Ecto neural progenitor cell (in vitro differentiated cells): ENCODE data around the gene CHD3.
"Not testable (repeated sequence)": the region's sequence is repeated elsewhere in the genome, so short reads cannot be mapped to it uniquely, and the experiment has no call there.

ENCODE experiments used
- DNase-seq: peaks from one replicate; pipeline ENCODE4 v3.0.0-alpha.2; 2018; ENCODE audit warnings: low spot score

Gene CHD3

DNA sequence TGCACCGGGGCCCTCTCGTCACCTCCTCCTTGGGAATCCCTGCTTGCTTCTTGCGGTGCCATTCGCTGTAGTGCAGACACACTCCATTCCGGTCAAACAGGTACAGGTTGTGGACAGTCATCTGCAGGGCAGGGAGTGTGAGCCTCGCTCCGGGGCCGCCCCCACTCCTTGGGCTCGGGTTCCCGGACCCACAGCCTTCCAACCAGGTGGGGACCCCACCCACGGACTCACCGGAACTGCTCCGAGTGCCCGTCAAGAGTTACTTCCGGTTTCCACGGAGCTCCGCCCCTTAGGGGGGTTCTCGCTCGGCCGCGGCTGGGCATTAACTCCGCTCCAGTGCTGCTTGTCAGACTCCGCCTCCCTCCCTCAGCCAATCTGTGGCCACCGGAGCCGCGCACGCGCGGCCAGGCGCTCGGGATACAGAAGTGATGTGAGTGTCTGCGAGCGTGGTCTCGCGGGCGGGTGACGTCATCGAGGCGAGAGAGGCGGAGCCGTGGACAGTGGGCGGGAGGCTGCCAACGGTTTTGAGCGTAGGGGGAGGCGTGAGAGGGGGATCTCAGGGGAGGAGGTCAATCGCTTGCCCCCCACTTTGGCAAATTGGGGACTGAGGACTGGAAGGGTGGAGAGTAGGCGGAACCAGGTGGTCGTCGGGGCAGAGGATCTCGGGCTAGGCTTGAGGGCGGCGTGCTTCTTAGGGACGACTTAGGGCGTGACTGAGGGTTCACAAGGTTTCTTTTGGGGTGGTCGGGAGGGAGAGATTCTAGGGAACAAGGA, 43.3 kb downstream of the CHD3 start, which contains the start of the genes CNTROB and TRAPPC1:
Gene CNTROB (plus strand): TSS at position 498 of the 774 bp plus-strand sequence. CDS start 874 bp downstream, outside the sequence.
Gene TRAPPC1 (minus strand): TSS at position 238 of the 774 bp plus-strand sequence. CDS start 117 bp downstream, at position 121.
- DNase-seq = peak; percentile 100

- DNase-seq = no peak
Measured at GRCh38 chr17:7932483-7932891, 43.9 kb downstream of the CHD3 start.

DNA sequence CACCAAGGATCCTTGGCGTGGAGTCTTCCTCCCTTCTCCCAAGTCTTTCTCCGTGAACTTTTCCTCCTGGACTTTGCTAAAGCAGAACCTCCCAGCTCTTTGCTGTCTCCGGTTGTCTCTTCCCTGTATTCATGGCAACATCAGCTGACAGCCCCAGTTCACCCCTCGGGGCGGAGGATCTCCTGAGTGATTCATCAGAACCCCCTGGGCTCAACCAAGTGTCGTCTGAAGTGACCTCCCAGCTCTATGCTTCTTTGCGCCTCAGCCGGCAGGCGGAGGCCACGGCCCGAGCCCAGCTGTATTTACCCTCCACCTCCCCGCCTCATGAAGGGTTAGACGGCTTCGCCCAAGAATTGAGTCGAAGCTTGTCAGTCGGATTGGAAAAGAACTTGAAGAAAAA, 44.4 kb downstream of the CHD3 start:
- peak; percentile 77 for DNase-seq

DNA sequence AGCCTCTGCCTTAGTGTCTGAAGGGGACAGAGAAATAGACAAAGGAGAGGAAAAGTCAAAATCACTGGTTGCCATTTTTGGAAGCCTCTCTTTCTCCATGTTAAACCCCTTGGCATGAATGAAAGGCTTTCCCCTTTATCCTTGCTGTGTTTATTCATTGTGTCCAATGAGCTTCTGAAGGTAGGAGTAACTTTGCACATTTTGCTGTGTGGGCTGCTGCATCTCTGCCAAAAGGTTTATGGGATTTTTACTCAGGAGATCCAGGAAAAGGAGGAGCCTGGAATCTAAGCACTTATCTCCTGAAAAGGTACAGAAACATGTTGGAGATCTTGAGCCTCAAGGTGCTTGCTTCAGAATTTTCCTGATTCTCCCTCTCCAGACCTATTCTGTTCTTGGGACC, 47.3 kb downstream of the CHD3 start:
- DNase-seq = no peak

DNA sequence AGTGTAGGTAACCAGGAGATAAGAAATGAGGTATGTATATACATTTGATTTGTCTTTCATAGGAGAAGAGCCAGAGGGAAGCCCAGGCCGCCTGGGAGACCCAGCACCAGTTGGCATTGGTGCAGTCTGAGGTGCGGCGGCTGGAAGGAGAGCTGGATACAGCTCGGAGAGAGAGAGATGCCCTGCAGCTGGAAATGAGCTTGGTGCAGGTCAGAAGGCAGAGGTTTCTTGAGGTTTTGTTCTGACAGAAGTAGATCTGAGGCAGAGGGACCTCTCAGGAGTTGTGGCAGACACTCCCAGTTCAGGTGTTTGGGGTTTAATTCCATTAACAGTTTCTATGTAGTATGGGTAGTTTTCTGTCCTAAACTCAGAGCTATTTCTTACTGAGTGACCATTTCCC, 51.4 kb downstream of the CHD3 start:
- no peak for DNase-seq

- DNase-seq = no peak
Measured at GRCh38 chr17:7940743-7941142, 52.2 kb downstream of the CHD3 start.

GRCh38 chr17:7943291-7943690, 54.7 kb downstream of the CHD3 start:
- no peak for DNase-seq

DNA sequence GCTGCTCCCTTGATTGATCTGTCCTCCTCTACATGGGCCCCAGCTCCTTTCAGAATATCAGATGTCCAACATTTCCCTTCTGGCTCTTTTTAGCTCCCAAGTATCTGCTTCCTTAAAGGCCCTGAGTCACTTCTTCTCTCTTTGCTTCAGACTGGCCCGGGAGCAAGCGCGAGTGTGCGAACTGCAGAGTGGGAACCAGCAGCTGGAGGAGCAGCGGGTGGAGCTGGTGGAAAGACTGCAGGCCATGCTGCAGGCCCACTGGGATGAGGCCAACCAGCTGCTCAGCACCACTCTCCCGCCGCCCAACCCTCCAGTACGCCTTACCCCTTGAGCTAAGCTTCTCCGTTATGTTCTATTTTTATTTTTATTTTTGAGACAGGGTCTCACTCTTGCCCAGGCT, 55.7 kb downstream of the CHD3 start:
- DNase-seq = no peak

GRCh38 chr17:7945651-7946050, 57.1 kb downstream of the CHD3 start:
- no peak for DNase-seq

- no peak for DNase-seq
Measured at GRCh38 chr17:7946441-7946840, 57.9 kb downstream of the CHD3 start.

GRCh38 chr17:7947651-7948050, 59.1 kb downstream of the CHD3 start:
- no peak for DNase-seq

GRCh38 chr17:7950578-7950977, 62.0 kb downstream of the CHD3 start:
- DNase-seq = no peak

- DNase-seq = no peak
Measured at GRCh38 chr17:7951143-7951792, 62.7 kb downstream of the CHD3 start.

DNA sequence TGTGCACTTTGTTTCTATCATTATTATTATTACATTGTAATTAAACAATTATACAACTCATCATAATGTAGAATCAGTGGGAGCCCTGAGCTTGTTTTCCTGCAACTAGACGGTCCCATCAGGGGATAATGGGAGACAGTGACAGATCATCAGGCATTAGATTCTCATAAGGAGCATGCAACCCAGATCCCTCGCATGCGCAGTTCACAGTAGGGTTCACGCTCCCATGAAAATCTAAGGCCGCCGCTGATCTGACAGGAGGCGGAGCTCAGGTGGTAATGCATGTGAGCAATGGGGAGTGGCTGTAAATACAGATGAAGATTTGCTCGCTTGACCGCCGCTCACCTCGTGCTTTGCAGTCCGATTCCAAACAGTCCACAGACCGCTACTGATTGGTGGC, 64.7 kb downstream of the CHD3 start:
- not testable (repeated sequence) for DNase-seq

DNA sequence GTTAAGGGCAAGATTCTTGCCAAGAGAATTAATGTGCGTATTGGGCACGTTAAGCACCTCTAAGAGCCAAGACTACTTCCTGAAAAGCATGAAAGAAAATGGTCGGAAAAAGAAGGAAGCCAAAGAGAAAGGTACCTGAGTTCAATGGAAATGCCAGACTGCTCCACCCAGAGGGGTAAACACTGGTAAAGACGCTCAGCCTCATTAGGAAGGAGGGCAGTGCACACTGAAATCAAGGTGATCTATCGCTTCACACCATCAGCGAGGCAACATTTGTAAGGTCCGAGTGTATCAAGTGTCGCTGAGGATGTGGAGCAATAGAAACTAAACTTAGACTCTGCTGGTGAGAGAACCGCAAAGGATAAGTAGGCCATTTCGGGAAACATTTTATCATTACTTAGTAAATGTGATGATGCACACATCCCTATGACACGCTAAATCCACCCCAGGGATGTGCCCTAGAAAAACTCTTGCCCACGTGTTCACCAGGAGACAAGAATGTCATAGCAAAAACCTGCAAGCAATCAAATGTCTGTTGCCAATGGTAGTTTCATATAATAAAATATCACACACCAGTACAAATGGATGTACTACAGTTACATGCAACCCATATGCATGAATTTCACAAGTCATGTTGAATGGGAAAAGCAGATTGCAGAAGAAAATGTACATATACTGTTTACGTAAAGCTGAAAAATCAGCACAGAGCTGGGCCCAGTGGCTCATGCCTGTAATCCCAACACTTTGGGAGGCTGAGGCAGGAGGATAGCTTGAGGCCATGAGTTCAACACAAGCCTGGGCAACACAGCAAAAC, 67.0 kb downstream of the CHD3 start:
- DNase-seq = no peak

DNA sequence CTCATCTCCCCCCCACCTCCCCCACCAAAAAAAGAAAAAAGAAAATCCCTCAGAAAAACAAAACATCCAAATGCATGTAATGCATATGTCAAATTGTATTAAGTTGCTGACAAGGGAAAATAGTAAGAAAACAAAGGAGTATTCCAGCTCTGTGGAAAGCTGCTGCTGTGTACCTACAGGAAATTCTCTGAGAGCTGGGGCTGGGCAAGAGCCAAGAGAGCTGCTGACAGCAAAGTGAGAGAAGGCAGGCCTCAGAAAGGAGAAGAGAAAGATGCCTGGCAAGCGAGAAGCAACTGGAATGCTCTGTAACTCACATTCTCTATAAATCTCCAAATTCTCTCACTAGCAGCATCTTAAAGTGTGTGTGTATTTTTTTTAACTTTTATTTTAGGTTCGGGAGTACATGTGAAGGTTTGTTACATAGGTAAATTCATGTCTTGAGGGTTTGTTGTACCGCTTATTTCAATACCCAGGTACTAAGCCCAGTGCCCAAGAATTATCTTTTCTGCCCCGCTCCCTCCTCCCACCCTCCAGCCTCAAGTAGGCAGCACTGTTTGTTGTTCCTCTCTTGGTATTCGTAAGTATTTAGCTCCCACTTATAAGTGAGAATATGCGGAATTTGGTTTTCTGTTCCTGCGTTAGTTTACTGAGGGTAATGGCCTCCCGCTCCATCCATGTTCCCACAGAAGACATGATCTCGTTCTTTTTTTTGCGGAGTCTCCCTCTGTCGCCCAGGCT, 67.8 kb downstream of the CHD3 start:
- DNase-seq = no peak

- DNase-seq = no peak
Measured at GRCh38 chr17:7959503-7960253, 71.1 kb downstream of the CHD3 start.

DNA sequence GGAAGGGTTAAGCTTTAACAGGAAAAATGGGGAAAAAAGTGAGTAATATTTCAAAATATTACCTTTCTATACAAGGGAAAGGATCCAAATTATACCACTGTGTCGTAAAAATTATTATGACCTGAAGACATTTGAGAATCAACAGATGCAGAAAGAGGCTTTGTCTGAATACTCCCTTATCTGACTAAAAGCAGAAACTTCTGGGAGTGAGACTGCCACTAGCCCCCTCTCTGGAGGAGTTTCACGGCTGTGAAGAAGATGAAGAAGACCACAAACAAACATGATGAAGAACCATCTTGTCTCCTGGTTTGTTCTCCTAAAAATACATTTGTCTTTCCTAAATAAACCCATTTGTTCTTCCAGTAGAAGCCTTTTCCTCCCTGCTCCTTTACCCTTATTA, 72.8 kb downstream of the CHD3 start:
- DNase-seq = no peak
